ENCODE results near the gene IKZF1.

- no peak for TF ChIP-seq CTCF (IDR thresholded peaks at IDR 0.05 in 8 of 11, conservative IDR thresholded peaks at IDR 0.05 in 3 of 11)
- TF ChIP-seq POLR2A (IDR thresholded peaks at IDR 0.05), result no peak
Observed at GRCh38 chr7:50358041-50358705, 53.7 kb downstream of the IKZF1 start.
